NCI-H1105 treated with DMSO at 0.1 percent for 48 hours (cell line): ENCODE data around the gene SLC9A1.
"Not testable (repeated sequence)": the region's sequence is repeated elsewhere in the genome, so short reads cannot be mapped to it uniquely, and the experiment has no call there.

Source experiments
- DNase-seq: peaks from one replicate; lab custom pipeline; 2025; lab: John Stamatoyannopoulos, UW

SLC9A1 gene

DNA sequence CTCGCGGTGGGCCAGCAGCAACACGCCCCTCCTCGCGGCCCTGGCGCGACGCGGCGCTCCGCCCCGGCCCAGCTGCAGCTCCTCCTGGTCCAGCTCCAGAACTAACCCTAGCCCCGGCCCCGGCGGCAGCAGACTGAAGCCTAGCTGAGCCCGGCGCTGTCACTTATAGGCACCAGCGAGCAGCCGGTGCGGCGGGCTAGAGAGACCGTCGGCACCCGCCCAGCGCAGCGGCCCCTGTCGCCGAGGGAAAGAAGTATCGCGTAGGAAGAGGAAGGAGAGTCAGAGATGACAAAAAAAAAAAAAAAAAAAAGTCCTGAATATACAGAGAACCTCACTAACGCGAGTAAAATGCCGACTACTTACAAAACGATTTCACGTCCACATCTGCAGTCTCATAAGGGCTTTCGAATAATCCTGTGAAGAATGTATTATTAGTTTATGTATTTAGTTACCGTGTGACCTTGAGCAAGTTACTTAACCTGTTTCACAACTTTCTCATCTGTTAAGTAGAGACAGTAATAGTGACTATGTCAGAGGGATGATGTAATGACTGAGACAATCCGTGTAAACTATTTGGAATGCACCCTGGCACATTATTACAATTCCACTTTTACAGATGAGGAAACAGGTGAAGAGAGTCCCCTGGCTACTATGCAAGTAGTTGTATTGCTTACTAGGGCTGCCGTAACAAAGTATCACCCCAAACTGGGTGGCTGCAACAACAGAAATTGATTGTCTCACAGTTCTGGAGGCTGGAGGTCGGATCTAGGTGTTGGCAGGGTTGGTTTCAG, at the start of gene SLC9A1:
Gene SLC9A1 (minus strand): TSS at position 135 of the 791 bp plus-strand sequence. CDS start 791 bp downstream, outside the sequence.
- DNase-seq, result peak; percentile 88

DNA sequence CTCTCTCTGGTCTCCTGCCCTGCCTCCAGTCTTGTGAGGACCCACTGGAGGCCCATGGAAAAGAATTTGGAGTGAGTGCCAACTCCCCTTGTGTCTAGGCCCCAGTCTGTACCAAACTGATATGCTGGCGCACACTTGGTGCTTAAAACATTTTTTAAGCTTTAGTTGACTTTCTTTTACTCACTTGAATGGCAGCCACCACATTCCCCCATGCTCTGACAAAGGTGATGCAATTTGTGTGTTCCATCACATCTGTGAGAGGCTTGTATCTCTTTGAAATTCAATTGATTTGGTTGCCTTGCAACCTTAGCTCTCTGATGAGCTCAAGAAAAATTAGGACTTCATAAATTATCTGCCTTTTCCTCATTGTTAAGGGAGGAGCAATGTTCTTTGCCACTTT, 49.0 kb upstream of the SLC9A1 start:
- DNase-seq, result no peak

GRCh38 chr1:27201295-27201694, 46.4 kb upstream of the SLC9A1 start:
- DNase-seq, result no peak

DNA sequence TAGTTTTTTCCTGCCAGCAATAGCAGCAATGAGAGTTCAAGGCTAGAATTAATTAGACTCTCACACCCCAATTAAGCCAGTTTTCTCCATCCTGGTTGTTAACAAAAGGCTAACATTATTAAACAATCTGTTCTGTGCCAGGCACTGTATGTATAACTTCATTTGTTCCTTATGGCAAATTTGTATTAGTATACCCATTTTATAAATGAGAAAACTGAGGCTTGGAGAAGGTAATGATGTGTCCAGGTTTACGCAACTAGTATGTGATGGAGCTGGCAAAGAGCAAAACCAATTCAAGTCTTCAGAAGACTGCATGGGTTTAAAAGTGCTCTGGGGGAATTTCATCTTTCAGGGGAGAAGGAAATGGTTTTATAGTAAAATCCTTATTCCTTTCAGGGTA, 38.3 kb upstream of the SLC9A1 start:
- DNase-seq, result no peak

GRCh38 chr1:27192039-27192529, 37.2 kb upstream of the SLC9A1 start:
- DNase-seq, result no peak

DNA sequence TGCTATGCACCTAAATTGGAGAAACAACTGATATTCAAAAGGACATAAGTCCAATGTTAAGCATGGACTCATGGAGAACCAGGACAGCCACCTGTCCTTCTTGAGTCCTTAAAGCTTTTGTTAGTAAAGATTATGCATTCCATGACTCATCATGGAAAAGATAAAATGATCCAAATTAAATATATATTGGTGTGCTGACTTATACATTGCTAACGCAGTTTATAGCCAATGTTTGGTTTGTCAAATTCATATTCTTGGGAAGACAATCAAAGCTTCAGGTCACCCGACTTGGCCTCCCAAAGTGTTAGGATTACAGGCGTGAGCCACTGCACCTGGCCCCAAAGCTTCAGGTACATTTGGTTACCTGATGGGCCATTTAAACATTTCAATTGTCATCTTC, 29.7 kb upstream of the SLC9A1 start:
- DNase-seq, result not testable (repeated sequence)

DNA sequence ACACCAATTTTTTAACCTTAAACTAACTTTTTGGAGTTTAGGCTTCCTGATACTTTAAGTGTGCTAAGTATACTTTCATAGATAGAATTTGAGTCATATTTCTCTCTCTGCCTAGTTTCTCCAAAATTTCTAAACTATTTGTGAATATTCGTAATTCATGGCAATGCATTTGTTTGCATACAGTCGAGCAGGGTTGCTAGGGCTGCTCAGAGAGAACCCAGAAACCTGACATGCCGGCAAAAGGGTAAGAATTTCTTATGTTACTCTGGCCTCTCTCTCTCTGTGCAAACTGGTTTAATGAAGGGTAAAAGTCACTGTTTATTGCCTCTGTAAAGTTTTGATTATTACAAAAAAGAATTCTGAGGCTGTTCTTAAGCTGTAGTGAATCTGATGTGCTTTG, 25.1 kb upstream of the SLC9A1 start:
- DNase-seq, result no peak

DNA sequence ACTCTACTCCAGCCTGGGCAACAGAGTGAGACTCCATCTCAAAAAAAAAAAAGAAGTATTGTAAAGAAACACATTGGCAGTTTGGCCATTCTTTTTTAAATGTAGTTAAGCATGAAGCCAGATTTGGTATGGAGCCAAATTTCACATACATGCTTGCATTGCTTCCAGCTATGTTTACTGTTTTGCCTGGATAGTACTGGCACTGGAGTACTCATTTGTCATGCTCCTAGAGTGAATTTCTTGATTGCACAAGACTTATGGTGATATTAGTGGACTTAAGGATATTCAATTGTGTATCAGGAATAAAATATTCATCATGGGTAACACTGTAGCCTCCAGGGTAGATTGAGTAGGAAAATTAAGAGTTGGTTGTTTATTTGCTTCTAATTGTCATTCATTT, 24.5 kb upstream of the SLC9A1 start:
- no peak for DNase-seq

GRCh38 chr1:27176954-27177353, 22.0 kb upstream of the SLC9A1 start:
- DNase-seq, result no peak

DNA sequence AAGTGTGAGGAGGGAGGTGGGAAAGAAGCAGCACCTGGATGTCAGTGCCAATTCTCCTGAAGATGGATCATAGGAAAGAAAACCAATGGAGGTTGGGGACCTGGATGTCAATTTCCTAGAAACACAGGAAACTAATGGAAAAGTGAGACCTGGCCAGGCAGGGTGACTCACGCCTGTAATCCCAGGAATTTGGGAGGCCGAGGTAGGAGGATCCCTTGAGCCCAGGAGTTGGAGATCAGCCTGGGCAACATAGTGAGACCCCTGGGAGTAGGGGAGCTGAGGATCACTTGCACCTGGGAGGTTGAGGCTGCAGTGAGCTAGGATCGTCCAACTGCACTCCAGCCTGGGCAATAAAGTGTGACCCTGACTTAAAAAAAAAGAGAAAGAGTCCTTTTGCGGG, 21.4 kb upstream of the SLC9A1 start:
- DNase-seq, result no peak

DNA sequence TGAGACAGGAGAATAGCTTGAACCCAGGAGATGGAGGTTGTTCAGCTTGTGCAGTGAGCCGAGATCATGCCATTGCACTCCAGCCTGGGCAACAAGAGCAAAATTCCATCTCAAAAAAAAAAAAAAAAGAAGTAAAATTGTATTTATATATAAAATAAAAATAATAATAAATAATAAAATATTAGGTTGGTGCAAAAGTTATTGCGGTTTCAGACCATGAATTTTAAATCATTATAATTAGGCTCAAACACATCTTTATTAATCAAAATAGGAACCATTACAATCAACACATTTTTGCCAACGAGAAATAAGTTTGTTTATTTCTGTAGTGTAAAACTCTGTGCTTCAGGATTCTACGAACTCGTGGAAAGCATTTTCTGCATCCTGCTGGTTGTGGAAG, 18.1 kb upstream of the SLC9A1 start:
- not testable (repeated sequence) for DNase-seq

DNA sequence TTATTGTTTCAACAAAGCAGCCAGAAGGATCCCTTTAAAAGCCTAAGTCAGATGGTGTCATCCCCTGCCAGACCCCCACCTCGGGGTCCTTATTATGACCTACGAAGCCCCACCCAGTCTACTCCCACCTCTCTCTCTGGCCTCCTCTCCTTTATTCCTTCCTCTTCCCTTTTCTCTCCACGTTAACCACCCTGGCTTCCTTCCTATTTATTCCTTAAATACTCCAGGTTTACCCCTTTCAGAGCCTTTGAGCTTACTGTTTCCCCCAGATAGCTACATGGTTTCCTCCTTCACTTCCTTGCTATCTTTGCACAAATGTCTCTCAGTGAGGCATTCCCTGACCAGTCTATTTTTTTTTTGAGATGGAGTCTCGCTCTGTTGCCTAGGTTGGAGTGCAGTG, 12.0 kb upstream of the SLC9A1 start:
- no peak for DNase-seq

DNA sequence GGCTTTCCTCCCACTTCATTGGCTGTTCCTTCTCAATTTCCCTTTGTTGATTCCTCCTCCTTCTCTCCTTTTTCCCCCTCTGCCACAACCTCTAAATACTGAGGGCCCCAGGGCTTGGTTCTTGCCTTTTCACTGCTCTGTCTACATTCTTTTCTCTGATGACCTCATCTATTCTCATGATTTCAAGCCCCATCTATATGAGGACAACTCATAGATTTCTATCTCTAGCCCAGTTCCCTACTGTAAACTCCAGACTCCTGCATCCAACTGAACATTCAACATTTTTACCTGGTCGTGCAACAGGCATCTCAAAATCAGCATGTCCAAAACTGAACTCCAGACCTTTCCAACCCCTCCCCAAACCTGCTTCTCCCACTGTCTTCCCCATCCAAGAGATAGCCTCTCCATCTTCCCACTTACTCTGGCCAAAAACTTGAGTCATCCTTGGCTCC, 11.5 kb upstream of the SLC9A1 start:
- no peak for DNase-seq

DNA sequence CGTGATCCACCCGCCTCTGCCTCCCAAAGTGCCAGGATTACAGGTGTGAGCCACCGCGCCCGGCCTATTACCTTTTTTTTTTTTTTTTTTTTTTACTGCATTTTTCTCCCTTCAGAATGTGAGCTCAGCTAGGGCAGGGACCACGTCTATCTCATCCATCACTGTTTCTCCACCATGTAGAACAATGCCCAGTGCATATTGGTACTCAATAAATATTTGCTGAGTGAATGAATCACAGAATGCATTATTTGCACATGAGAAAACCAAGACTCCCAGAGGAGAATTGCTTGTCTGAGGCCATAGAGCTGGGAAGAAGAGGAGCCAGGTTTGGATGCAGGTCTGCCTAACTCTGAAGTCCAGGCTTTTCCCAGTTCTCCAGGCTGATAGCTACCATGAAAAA, 8.2 kb upstream of the SLC9A1 start:
- DNase-seq, result no peak

DNA sequence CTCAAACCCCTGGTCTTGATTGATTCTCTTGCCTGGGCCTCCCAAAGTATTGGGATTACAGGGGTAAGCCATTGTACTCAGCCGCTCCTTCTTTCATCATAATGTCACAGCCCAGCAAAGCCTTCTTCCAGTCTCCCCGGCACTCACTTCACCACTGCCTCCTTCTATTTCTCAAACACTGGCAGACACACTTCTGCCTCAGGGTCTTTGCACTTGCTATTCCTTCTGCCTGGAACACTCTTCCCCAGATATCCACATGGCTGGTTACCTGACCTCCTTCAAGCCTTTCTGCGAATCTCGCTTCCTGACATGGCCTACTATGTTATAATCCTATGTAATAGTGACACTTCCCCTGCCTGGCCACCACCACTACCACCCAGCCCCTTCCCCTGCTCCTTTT, 7.2 kb upstream of the SLC9A1 start:
- no peak for DNase-seq

- no peak for DNase-seq
Observed at GRCh38 chr1:27161594-27161993, 6.7 kb upstream of the SLC9A1 start.

DNA sequence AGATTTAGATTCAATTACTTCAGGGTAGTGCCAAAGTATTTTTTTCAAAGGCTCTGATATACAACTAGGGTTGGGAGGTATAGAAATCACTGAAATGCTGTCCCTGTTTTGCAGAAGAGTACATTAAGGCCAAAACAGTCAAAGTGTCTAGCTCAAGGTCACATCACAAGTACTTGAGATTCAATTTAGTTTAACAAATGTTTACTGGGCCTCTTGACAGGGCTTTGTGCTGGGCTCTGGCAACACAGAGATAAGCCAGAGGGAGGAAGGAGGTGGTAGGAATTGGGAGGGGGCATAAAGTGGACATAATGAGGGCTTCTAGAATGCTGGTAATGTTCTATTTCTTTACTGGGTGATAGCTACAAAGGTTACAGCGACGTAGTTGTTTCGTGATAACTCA, 2.3 kb upstream of the SLC9A1 start:
- DNase-seq, result no peak

DNA sequence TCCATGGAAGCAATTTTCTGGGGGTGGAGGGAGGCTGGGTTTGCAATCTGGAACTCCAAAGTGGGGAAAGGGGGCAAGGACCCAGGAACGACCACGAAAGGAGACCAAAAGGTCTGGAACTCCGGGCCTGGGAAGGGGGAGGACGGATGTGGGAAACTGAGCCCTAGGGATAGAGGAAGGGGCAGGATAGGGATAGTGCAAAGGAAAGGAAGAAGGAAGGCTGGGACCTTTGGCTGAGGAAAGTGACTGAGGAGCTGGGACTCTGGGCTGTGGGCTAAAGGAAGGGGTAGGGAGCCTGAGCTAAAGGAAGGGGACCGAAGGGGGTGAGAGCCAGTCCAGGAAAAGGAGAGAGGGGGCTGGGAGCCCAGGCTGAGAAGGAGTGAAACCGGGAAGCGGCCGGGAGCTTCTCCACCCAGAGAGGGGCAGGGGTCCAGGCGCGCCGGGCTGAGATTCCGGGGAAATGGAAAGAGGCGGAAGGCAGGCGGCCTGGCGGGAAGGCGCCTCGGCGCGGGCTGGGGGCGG, 395 bp downstream of the SLC9A1 start:
- no peak for DNase-seq

GRCh38 chr1:27153927-27154358, 982 bp downstream of the SLC9A1 start:
- no peak for DNase-seq

DNA sequence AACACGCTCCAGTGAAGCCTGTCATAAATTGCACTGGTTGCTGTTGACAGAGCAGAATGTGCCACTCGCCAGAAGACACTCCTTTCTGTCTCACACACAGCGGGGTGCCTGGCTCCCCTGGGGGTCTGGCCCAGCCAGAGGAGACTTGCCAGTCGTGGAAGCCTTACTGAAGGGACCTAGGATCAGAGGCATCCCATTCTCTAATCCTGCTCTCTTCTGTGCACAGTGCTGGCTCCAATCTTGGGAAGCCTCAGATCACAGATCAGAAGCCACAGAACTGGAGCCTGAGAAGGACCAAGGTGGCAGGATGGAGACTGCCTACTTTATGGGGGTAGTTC, 1.4 kb downstream of the SLC9A1 start:
- DNase-seq, result no peak

- no peak for DNase-seq
Observed at GRCh38 chr1:27152829-27153548, 1.9 kb downstream of the SLC9A1 start.

GRCh38 chr1:27152004-27152828, 2.7 kb downstream of the SLC9A1 start:
- DNase-seq, result no peak
